Psoas muscle (tissue), 8 donors: ENCODE measurements around the gene LRRC8B. TPM values are rescaled to one million over a fixed set of nuclear protein-coding genes. Genes with fewer than 3 reads are reported as not detected.

Source experiments
- ATAC-seq, 4 donors: fragments of 200-7000 bp; cut with Tn5 transposase; one replicate each; pipeline ENCODE4 v1.9.1; 2020; ENCODE audit warnings: moderate library complexity in 3 of 4, mild to moderate bottlenecking in 2 of 4
- DNase-seq, 2 donors: peaks; one replicate each; pipeline ENCODE4 v3.0.0-alpha.2; 2020
- H3K27ac ChIP-seq: fragments of 200-600 bp; one replicate; pipeline ENCODE4 v1.8.0; 2022
- H3K27me3 ChIP-seq, 3 donors: fragments of 200-600 bp in 1 of 3; one replicate each; pipeline versions ENCODE4 v1.6.1 to v1.8.0; 2013 to 2022; ENCODE audit warnings: low read length in 2 of 3, mild to moderate bottlenecking in 2 of 3, moderate library complexity in 1 of 3; ENCODE audit not compliant: insufficient read depth in 3 of 3
- H3K36me3 ChIP-seq, 2 donors: fragments of 200-600 bp in 1 of 2; one replicate each; pipeline versions ENCODE4 v1.6.1 to v1.8.0; 2013 to 2022; ENCODE audit warnings: low read depth in 1 of 2, mild to moderate bottlenecking in 1 of 2, moderate library complexity in 1 of 2; ENCODE audit not compliant: insufficient read depth in 1 of 2
- H3K4me1 ChIP-seq: fragments of 200-600 bp; one replicate; pipeline ENCODE4 v1.8.0; 2022
- H3K4me3 ChIP-seq: fragments of 200-600 bp; one replicate; pipeline ENCODE4 v1.8.0; 2022; ENCODE audit warnings: mild to moderate bottlenecking
- H3K9me3 ChIP-seq: fragments of 200-600 bp; one replicate; pipeline ENCODE4 v1.8.0; 2022
- WGBS, 3 donors: extraction: QIAGEN DNeasy Blood & Tissue Kit; methylation state at CpG; one replicate each; pipeline versions ENCODE4 v1.1.6 to v1.1.7; 2013; 5-methylcytosine and 5-hydroxymethylcytosine counted together
- intact Hi-C, 2 donors: fragments of 100-400 bp; cut with DNase I; formaldehyde crosslinking; loops; one replicate each; pipeline versions ENCODE4 v1.11.0 to v1.14.2; 2022
- polyA plus RNA-seq, 3 donors: library from polyadenylated mRNA; stranded (reverse); fragments of 200-250 nt; gene quantifications; one replicate each; pipeline ENCODE4 v1.2.3, GENCODE V29; 2013
- total RNA-seq, 4 donors: library from RNA; stranded (reverse); fragmentation: NEBNext Ultra II Directional in 2 of 4; extraction: Animal tissue kit (Norgen Biotek cat#: 25700) in 2 of 4; gene quantifications; one replicate each; pipeline versions ENCODE4 v1.2.1 to v1.2.4, GENCODE V29; 2021 to 2023
- TF ChIP-seq, protein P1 (sequence below): fragments of 200-600 bp; IDR thresholded peaks from one replicate; pipeline ENCODE4 v1.8.0; 2022; ENCODE audit warnings: antibody characterized with exemption
- donor health status: healthy with polysubstance abuse.
- donor health status: DM: no; HTN: no; CAD: no; lungs with moderate emphysema.
- donor health status: Bipolar disorder and iron deficiency.
- donor health status: healthy.
- donor health status: DM: yes; HTN: yes; CAD: no.
- donor health status: DM: no; HTN: no; CAD: no.
- donor health status: DM: no; HTN: no; CAD: no.
- donor health status: DM: yes; HTN: yes; CAD: no.

The LRRC8B gene
- total and polyA plus RNA-seq, 7 donors = 2.7 to 21.6 (median 10.3) TPM

DNA sequence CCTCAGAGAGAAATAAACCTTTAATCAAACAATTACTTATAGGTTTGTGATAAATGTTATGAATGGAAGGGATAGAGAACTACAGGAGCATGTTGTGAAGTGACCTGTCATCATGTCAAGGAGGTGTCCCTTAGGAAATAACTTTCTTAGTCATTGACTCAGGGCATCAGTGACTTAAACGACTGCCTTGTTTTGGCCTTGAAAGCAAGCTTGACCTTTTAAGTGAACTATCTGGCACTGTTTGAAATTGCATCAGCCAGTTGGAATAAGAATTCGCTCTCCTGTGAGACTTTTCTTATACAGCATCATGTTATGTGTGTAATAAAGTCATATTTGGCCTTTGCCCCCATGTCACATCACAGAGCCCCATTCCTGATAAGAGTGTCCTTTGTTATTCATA is 30.9 kb downstream of the LRRC8B start:
- TF ChIP-seq, protein P1, sequence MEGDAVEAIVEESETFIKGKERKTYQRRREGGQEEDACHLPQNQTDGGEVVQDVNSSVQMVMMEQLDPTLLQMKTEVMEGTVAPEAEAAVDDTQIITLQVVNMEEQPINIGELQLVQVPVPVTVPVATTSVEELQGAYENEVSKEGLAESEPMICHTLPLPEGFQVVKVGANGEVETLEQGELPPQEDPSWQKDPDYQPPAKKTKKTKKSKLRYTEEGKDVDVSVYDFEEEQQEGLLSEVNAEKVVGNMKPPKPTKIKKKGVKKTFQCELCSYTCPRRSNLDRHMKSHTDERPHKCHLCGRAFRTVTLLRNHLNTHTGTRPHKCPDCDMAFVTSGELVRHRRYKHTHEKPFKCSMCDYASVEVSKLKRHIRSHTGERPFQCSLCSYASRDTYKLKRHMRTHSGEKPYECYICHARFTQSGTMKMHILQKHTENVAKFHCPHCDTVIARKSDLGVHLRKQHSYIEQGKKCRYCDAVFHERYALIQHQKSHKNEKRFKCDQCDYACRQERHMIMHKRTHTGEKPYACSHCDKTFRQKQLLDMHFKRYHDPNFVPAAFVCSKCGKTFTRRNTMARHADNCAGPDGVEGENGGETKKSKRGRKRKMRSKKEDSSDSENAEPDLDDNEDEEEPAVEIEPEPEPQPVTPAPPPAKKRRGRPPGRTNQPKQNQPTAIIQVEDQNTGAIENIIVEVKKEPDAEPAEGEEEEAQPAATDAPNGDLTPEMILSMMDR = no peak
- no peak for DNase-seq
- H3K4me1 ChIP-seq = peaks cover 34% of the 10 kb centered on the region
- intact Hi-C loops = loop anchor here in 1 of 2 donors (5.0 kb wide), 1 partner anchor 33 kb away; the partner anchor contains the start of gene LRRC8B
- H3K27ac ChIP-seq = no peak overlapping the region
- peak; percentile 61 to 82 (median 78) for ATAC-seq
- no peak overlapping the region for H3K4me3 ChIP-seq
- 29 to 55% (median 31%) methylated on average over 2 of the region's 2 CpGs for WGBS, 3 donors
- no peaks in the 10 kb centered on the region for H3K27me3 ChIP-seq
- H3K9me3 ChIP-seq = no peaks in the 10 kb centered on the region
- peaks cover 0 to 11% of the 10 kb centered on the region in 2 donors for H3K36me3 ChIP-seq

DNA sequence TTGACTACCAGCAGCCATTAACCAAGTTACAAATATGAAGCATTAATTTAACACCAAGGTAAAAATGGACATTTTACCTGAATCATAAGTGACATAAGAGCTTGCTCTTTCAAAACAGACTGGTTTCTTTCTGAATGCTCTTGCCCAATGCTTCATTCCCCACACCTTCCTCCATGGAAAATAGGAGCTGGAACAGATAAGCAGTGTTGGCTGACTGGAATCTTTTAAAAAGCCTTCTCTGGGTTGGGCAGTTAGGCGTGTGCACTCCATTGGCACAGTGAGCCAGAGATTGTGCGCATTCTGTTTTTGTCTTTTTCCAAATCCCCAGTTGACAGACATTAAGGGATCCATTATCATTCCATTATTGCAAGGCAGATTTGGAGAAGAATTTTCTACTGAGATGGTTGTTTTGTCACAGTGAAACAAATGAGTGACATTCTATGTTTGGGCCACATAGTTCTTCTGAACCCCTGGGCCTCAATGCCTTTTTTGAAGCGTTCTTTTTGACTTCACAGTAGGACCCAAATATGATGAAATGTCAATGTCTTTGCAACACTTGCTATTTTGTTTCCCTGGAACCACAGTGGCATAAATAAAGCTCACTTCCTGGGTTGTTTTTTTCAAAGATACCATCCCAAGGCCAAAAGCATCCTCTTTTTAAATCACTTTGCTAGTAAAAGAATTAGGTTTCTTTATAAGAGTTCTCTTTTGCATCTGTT is 32.3 kb downstream of the LRRC8B start:
- H3K4me3 ChIP-seq = no peak overlapping the region
- DNase-seq = no peak
- TF ChIP-seq, protein P1 = no peak
- peaks cover 0 to 11% of the 10 kb centered on the region in 2 donors for H3K36me3 ChIP-seq
- no peaks in the 10 kb centered on the region for H3K9me3 ChIP-seq
- peak in 1 of 4 donors; percentile 51 for ATAC-seq
- no peaks in the 10 kb centered on the region for H3K27me3 ChIP-seq
- no peak overlapping the region for H3K27ac ChIP-seq
- WGBS, 3 donors = 79 to 97% (median 83%) methylated on average over 3 of the region's 3 CpGs
- peaks cover 32% of the 10 kb centered on the region for H3K4me1 ChIP-seq
- intact Hi-C loops = loop anchor here in 1 of 2 donors (5.0 kb wide), 1 partner anchor 35 kb away; the partner anchor contains the start of gene LRRC8B

DNA sequence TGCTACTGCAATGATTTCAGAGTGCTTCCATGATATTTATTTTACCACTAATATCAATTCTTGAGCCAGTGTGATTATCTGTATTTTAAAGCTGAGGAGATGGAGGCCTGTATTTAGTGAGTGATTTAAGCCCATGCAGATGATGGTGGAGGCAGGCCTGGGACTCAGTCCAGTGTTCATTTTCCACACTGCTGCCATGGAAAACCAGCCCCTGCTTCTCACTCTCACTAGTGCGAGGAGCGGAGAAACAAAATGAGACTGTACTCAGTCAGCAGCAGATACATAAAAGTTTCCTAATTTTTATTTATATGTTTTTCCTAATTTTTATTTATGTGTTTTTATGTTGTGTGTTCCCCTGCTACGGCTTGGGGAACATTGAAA is 32.8 kb downstream of the LRRC8B start:
- DNase-seq (no peak), ATAC-seq (no peak)
- H3K27me3 ChIP-seq = no peaks in the 10 kb centered on the region
- no peak overlapping the region for H3K4me3 ChIP-seq
- no peaks in the 10 kb centered on the region for H3K9me3 ChIP-seq
- no peak overlapping the region for H3K27ac ChIP-seq
- H3K4me1 ChIP-seq = peaks cover 27% of the 10 kb centered on the region
- intact Hi-C loops = loop anchor here in 1 of 2 donors (5.0 kb wide), 1 partner anchor 35 kb away; the partner anchor contains the start of gene LRRC8B
- TF ChIP-seq, protein P1 = no peak
- peaks cover 0 to 11% of the 10 kb centered on the region in 2 donors for H3K36me3 ChIP-seq
- WGBS, 3 donors = 72 to 90% (median 82%) methylated on average over 3 of the region's 3 CpGs

DNA sequence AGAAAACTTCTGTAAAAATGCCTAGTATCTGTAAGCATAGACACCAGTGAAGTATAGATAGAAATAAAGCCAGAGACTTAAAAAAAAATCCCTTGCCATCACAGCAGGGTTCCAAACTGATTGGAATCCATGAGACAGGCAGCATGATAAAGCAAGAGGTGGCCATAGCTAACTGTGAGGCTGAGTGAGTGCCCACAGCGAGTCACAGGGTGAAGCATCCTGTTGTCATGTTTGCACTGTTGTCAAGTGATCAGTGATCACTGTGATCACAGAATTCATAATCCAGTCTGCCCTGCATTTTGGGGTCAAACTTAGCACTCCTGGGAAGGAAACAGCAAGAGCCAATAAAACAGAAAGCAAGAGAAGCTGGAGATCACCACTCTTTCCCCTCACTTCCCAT is 33.3 kb downstream of the LRRC8B start:
- Histone ChIP-seq H3K27me3 (no peaks in the 10 kb centered on the region), H3K4me1 (peaks cover 21% of the 10 kb centered on the region), H3K4me3 (no peak overlapping the region), H3K36me3 (peaks cover 0 to 11% of the 10 kb centered on the region in 2 donors), H3K9me3 (no peaks in the 10 kb centered on the region), H3K27ac (no peak overlapping the region)
- TF ChIP-seq, protein P1 = no peak
- intact Hi-C loops = loop anchor here in 1 of 2 donors (5.0 kb wide), 1 partner anchor 36 kb away; the partner anchor contains the start of gene LRRC8B
- 93 to 100% (median 98%) methylated on average over 1 of the region's 1 CpG for WGBS, 3 donors
- no peak for DNase-seq
- ATAC-seq = no peak
